Kidney (tissue), 14 donors: ENCODE measurements around the gene FAM222B. TPM values are rescaled to one million over a fixed set of nuclear protein-coding genes. Genes with fewer than 3 reads are reported as not detected.
"Not testable (repeated sequence)": the region's sequence is repeated elsewhere in the genome, so short reads cannot be mapped to it uniquely, and the experiment has no call there.

Experiments used
- DNase-seq, 5 donors: peaks; one replicate each; pipeline ENCODE4 v3.0.0-alpha.2; 2013 to 2020
- FAIRE-seq: peaks from 2 replicates; lab custom pipeline; 2012; peaks lifted over from hg19 to GRCh38; lab: Jason Lieb, UNC
- H3K27ac ChIP-seq, 2 donors: one replicate each; pipeline ENCODE4 v1.7.0; 2013; ENCODE audit warnings: low read depth in 2 of 2, low read length in 2 of 2, inconsistent platforms in 1 of 2
- H3K27me3 ChIP-seq: one replicate; pipeline ENCODE4 v1.7.1; 2013; ENCODE audit warnings: low read length, inconsistent platforms; ENCODE audit not compliant: control insufficient read depth, insufficient read depth
- H3K36me3 ChIP-seq, 3 donors: one replicate each; pipeline versions ENCODE4 v1.7.0 to v1.7.1; 2013; ENCODE audit warnings: low read length in 3 of 3, control low read depth in 1 of 3, inconsistent platforms in 1 of 3; ENCODE audit not compliant: insufficient read depth in 3 of 3, control insufficient read depth in 2 of 3
- H3K4me1 ChIP-seq, 3 donors: one replicate each; pipeline versions ENCODE4 v1.7.0 to v1.7.1; 2013; ENCODE audit warnings: low read length in 3 of 3, inconsistent platforms in 1 of 3, low read depth in 1 of 3; ENCODE audit not compliant: control insufficient read depth in 2 of 3, insufficient read depth in 2 of 3
- H3K4me3 ChIP-seq, 3 donors: one replicate each; pipeline versions ENCODE4 v1.7.0 to v1.8.1; 2013; ENCODE audit warnings: low read length in 3 of 3, control low read depth in 1 of 3, inconsistent platforms in 1 of 3
- H3K9ac ChIP-seq, 3 donors: one replicate each; pipeline versions ENCODE4 v1.7.0 to v1.7.1; 2013; ENCODE audit warnings: low read length in 3 of 3, control low read depth in 1 of 3, inconsistent platforms in 1 of 3
- H3K9me3 ChIP-seq, 3 donors: one replicate each; pipeline versions ENCODE4 v1.7.0 to v1.7.1; 2013; ENCODE audit warnings: low read length in 3 of 3, control low read depth in 1 of 3, inconsistent platforms in 1 of 3; ENCODE audit not compliant: control insufficient read depth in 2 of 3, insufficient read depth in 1 of 3
- intact Hi-C: fragments of 100-400 bp; cut with DNase I; formaldehyde crosslinking; loops from one replicate; pipeline ENCODE4 v1.11.1; 2022
- polyA plus RNA-seq: library from polyadenylated mRNA; stranded (reverse); fragments of 350-450 nt; fragmentation: Illumina TruSeq; extraction: RNeasy Lipid Tissue Mini Kit (QIAGEN cat#74804); gene quantifications from one replicate; pipeline ENCODE4 v1.2.3, GENCODE V29; 2014; ENCODE audit warnings: low read depth, low replicate concordance; ENCODE audit not compliant: insufficient read depth
- total RNA-seq: library from RNA; stranded (reverse); fragmentation: NEBNext Ultra II Directional; extraction: Animal tissue kit (Norgen Biotek cat#: 25700); gene quantifications from one replicate; pipeline ENCODE4 v1.2.1, GENCODE V29; 2021
- TF ChIP-seq, protein P1 (sequence below): IDR thresholded peaks from 3 replicates; pipeline ENCODE4 v1.5.1; 2012; ENCODE audit warnings: mild to moderate bottlenecking, moderate library complexity, borderline replicate concordance; ENCODE audit not compliant: insufficient read depth; ENCODE audit errors: extremely low read depth
- donor health status: control.
- donor health status: control.
- donor health status: control.
- donor health status: control.
- donor health status: control.
- donor health status: DM: yes; HTN: yes; CAD: no.
- donor health status: Normal renal cell carcinoma (clear cell type).

Gene FAM222B
- total and polyA plus RNA-seq, 2 donors from 2014 or later = 13.0 to 31.0 TPM

DNA sequence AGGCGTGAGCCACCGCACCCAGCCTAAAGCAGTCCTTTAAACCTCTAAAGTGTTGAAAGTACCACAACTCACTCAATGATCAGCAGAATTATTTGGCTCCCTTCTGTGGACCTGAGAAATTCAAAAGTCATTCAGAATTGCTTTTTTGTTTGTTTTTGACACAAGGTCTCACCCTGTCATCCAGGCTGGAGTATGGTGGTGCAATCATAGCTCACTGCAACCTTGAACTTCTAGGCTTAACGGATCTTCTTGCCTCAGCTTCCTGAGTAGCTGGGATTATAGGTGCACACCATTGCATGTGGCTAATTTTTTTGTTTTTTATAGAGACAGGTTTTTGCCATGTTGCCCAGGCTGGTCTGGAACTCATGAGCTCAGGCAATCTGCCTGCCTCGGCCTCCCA lies 54.5 kb downstream of the FAM222B start:
- intact Hi-C loops = no loop called here
- no peak for FAIRE-seq
- TF ChIP-seq, protein P1, sequence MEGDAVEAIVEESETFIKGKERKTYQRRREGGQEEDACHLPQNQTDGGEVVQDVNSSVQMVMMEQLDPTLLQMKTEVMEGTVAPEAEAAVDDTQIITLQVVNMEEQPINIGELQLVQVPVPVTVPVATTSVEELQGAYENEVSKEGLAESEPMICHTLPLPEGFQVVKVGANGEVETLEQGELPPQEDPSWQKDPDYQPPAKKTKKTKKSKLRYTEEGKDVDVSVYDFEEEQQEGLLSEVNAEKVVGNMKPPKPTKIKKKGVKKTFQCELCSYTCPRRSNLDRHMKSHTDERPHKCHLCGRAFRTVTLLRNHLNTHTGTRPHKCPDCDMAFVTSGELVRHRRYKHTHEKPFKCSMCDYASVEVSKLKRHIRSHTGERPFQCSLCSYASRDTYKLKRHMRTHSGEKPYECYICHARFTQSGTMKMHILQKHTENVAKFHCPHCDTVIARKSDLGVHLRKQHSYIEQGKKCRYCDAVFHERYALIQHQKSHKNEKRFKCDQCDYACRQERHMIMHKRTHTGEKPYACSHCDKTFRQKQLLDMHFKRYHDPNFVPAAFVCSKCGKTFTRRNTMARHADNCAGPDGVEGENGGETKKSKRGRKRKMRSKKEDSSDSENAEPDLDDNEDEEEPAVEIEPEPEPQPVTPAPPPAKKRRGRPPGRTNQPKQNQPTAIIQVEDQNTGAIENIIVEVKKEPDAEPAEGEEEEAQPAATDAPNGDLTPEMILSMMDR = no peak

DNA sequence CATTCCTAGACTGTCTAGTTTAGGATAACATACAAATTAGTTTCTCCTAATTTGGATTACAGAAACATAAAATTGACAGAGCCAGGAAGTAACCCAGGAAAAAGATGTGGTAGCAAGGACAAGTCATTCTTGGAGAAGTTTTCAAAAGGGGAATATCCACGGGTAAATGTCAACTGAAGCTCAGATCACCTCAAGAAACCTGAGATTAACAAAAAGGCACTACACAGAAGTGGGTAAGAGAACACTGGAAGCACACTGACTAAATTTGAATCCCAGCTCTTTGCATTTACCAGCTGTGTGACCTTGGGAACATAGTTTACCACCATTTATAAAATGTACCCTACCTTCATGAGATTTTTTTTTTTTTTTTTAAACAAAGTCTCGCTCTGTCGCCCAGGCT lies 59.4 kb downstream of the FAM222B start:
- intact Hi-C loops = no loop called here
- no peak for DNase-seq
- Histone ChIP-seq H3K36me3 (no peaks in the 10 kb centered on the region), H3K4me1 (no peaks in the 10 kb centered on the region), H3K4me3 (no peak overlapping the region), H3K9ac (no peak overlapping the region), H3K27me3 (no peaks in the 10 kb centered on the region), H3K9me3 (no peaks in the 10 kb centered on the region), H3K27ac (no peak overlapping the region)
- TF ChIP-seq, protein P1 = no peak
- no peak for FAIRE-seq

More for the DNA sequence above, 54.5 kb downstream of the FAM222B start:
- H3K9ac ChIP-seq = no peak overlapping the region
- no peaks in the 10 kb centered on the region for H3K9me3 ChIP-seq
- H3K4me1 ChIP-seq = no peaks in the 10 kb centered on the region
- H3K36me3 ChIP-seq = no peaks in the 10 kb centered on the region
- H3K27ac ChIP-seq = no peak overlapping the region
- DNase-seq = no peak
- H3K4me3 ChIP-seq = no peak overlapping the region
- H3K27me3 ChIP-seq = no peaks in the 10 kb centered on the region

DNA sequence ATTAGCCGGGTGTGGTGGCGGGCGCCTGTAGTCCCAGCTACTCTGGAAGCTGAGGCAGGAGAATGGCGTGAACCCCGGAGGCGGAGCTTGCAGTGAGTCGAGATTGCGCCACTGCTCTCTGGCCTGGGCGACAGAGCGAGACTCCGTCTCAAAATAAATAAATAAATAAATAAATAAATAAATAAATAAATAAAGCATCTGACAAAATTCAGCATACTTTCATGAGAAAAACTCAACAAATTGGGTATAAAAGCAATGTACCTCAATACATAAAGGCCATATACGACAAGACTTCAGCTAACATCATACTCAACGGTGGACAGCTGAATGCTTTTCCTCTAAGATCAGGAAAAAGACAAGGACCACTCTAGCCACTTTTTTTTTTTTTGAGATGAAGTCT lies 63.0 kb downstream of the FAM222B start:
- H3K27me3 ChIP-seq, FAIRE-seq, H3K4me3 ChIP-seq, H3K9ac ChIP-seq, intact Hi-C loops, H3K27ac ChIP-seq, H3K36me3 ChIP-seq, H3K9me3 ChIP-seq, DNase-seq, H3K4me1 ChIP-seq: not testable (repeated sequence)

DNA sequence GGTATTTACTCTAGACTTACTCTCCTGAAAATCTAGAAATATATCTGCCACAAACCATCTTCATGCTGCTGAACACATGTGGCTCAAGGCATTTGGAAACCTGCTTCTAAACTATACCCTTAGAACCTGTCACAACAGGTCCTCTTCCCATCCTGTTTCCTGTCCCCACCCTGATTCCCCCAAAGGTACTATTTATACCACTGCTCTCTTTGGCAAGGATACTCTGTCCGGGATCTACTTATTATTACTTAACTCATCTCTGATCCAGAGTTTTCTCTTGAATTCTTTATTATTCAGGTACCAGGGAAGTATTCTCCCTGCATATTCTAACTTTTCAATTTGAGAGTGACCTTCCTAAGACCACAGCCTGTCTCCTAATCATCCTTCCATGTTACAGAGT lies 65.4 kb downstream of the FAM222B start:
- no peak overlapping the region for H3K9ac ChIP-seq

More for the DNA sequence above, 65.4 kb downstream of the FAM222B start:
- FAIRE-seq = no peak
- no peak for DNase-seq
- Histone ChIP-seq H3K27ac (no peak overlapping the region), H3K27me3 (no peaks in the 10 kb centered on the region), H3K9me3 (no peaks in the 10 kb centered on the region), H3K4me1 (no peaks in the 10 kb centered on the region), H3K4me3 (no peak overlapping the region), H3K36me3 (no peaks in the 10 kb centered on the region)
- TF ChIP-seq, protein P1 = no peak
- intact Hi-C loops = no loop called here
